HG02678 (cell line): ENCODE results near the gene CASP6.

ENCODE experiments used
- ATAC-seq: cut with Tn5 transposase; IDR thresholded peaks from one replicate; pipeline ENCODE4 v1.9.1; 2021; ENCODE audit warnings: mild to moderate bottlenecking, moderate library complexity; ENCODE audit not compliant: unreplicated experiment

CASP6 gene

GRCh38 chr4:109702950-109703663 is at the start of gene CASP6:
Gene CASP6, minus strand, starts transcription at chr4:109703445. Its CDS starts 50 bp downstream, at chr4:109703395.
- ATAC-seq = peak; percentile 75

- ATAC-seq = no peak
These were observed 49.3 kb upstream of the CASP6 start for GRCh38 chr4:109752525-109752924.

- ATAC-seq = no peak
These were observed 48.6 kb upstream of the CASP6 start for GRCh38 chr4:109751852-109752251.

- no peak for ATAC-seq
These were observed 47.5 kb upstream of the CASP6 start for GRCh38 chr4:109750652-109751244.

GRCh38 chr4:109749388-109750082 is 46.3 kb upstream of the CASP6 start:
- ATAC-seq = no peak

- ATAC-seq = no peak
These were observed 44.9 kb upstream of the CASP6 start for GRCh38 chr4:109748114-109748513.

GRCh38 chr4:109746728-109747127 is 43.5 kb upstream of the CASP6 start:
- no peak for ATAC-seq

- no peak for ATAC-seq
These were observed 42.6 kb upstream of the CASP6 start for GRCh38 chr4:109745830-109746229.

GRCh38 chr4:109739547-109739946 is 36.3 kb upstream of the CASP6 start:
- no peak for ATAC-seq

- no peak for ATAC-seq
These were observed 35.0 kb upstream of the CASP6 start for GRCh38 chr4:109738104-109738872.

- ATAC-seq = no peak
These were observed 32.5 kb upstream of the CASP6 start for GRCh38 chr4:109735566-109736365.

- ATAC-seq = no peak
These were observed 30.5 kb upstream of the CASP6 start for GRCh38 chr4:109733728-109734127.

- no peak for ATAC-seq
These were observed 27.6 kb upstream of the CASP6 start for GRCh38 chr4:109730619-109731545.

GRCh38 chr4:109729718-109730618 is 26.7 kb upstream of the CASP6 start, which contains the start of gene PLA2G12A:
Gene PLA2G12A, minus strand, starts transcription at chr4:109730070. Its CDS starts 261 bp downstream, at chr4:109729809.
- peak; percentile 84 for ATAC-seq

- no peak for ATAC-seq
These were observed 26.0 kb upstream of the CASP6 start for GRCh38 chr4:109729117-109729717.

- ATAC-seq = no peak
These were observed 25.1 kb upstream of the CASP6 start for GRCh38 chr4:109728385-109728784.

GRCh38 chr4:109723110-109723509 is 19.9 kb upstream of the CASP6 start:
- ATAC-seq = no peak

- no peak for ATAC-seq
These were observed 19.1 kb upstream of the CASP6 start for GRCh38 chr4:109722357-109722756.
